Endodermal cell (in vitro differentiated cells): Measurements from ENCODE around the gene CASP10. TPM values are rescaled to one million over a fixed set of nuclear protein-coding genes. Genes with fewer than 3 reads are reported as not detected.

Experiments
- DNase-seq: peaks from one replicate; pipeline ENCODE4 v3.0.0-alpha.2; 2017
- H3K27ac ChIP-seq: 2 replicates; pipeline ENCODE4 v1.5.1; 2013; ENCODE audit warnings: mild to moderate bottlenecking, low read depth, low read length, moderate library complexity
- H3K27me3 ChIP-seq: 2 replicates; pipeline ENCODE4 v1.6.1; 2013; ENCODE audit warnings: mild to moderate bottlenecking, low read length, moderate library complexity; ENCODE audit not compliant: insufficient read depth, control insufficient read depth, poor library complexity, severe bottlenecking
- H3K36me3 ChIP-seq: 2 replicates; pipeline ENCODE4 v1.7.0; 2013; ENCODE audit warnings: mild to moderate bottlenecking, low read length, moderate library complexity; ENCODE audit not compliant: control insufficient read depth, insufficient read depth
- H3K4me1 ChIP-seq: one replicate; pipeline ENCODE4 v1.7.0; 2013; ENCODE audit warnings: low read length; ENCODE audit not compliant: control insufficient read depth, insufficient read depth
- H3K4me3 ChIP-seq: 2 replicates; pipeline ENCODE4 v1.5.1; 2013; ENCODE audit warnings: mild to moderate bottlenecking, low read length, moderate library complexity
- H3K9ac ChIP-seq: 2 replicates; pipeline ENCODE4 v1.6.1; 2013; ENCODE audit warnings: mild to moderate bottlenecking, low read length, moderate library complexity; ENCODE audit not compliant: poor library complexity, severe bottlenecking; ENCODE audit errors: extremely low read depth
- H3K9me3 ChIP-seq: 2 replicates; pipeline ENCODE4 v1.6.1; 2013; ENCODE audit warnings: mild to moderate bottlenecking, low read length, moderate library complexity; ENCODE audit not compliant: control insufficient read depth
- H3K27ac Mint-ChIP-seq: 2 replicates; pipeline ENCODE4 v1.8.0; 2020; ENCODE audit warnings: mixed read lengths
- H3K27me3 Mint-ChIP-seq: 2 replicates; pipeline ENCODE4 v1.8.0; 2021; ENCODE audit warnings: mild to moderate bottlenecking, mixed read lengths; ENCODE audit not compliant: insufficient read depth
- H3K36me3 Mint-ChIP-seq: 2 replicates; pipeline ENCODE4 v1.8.0; 2020; ENCODE audit warnings: low read depth, mixed read lengths
- H3K4me1 Mint-ChIP-seq: 2 replicates; pipeline ENCODE4 v1.8.0; 2020; ENCODE audit warnings: mixed read lengths
- H3K4me3 Mint-ChIP-seq: 2 replicates; pipeline ENCODE4 v1.8.0; 2020; ENCODE audit warnings: mild to moderate bottlenecking, moderate library complexity, mixed read lengths
- H3K9me3 Mint-ChIP-seq: 2 replicates; pipeline ENCODE4 v1.8.0; 2020; ENCODE audit warnings: mild to moderate bottlenecking, mixed read lengths
- WGBS, 2 experiments: methylation state at CpG; one replicate each; pipeline versions ENCODE4 v1.1.5 to v1.1.7; 2013; ENCODE audit warnings: missing lambda C conversion rate in 2 of 2, mixed read lengths in 1 of 2; ENCODE audit not compliant: insufficient coverage in 1 of 2, insufficient read length in 1 of 2; 5-methylcytosine and 5-hydroxymethylcytosine counted together
- total RNA-seq, 2 donors: library from RNA; stranded (reverse); fragmentation: NEBNext Ultra II Directional in 1 of 2; extraction: Animal tissue kit (Norgen Biotek cat#: 25700) in 1 of 2; gene quantifications; 2 replicates in 1 of 2; 3 replicates in 1 of 2; pipeline ENCODE4 v1.2.1, GENCODE V29; 2021
- TF ChIP-seq, protein P1 (sequence below): fragments of 200-600 bp; sonication (generic); conservative IDR thresholded peaks from 2 replicates; pipeline ENCODE4 v1.5.0; 2021; ENCODE audit warnings: antibody characterized with exemption, mild to moderate bottlenecking

The CASP10 gene
- total RNA-seq, 2 donors from 2014 or later = 6.0 to 24.5 TPM

DNA sequence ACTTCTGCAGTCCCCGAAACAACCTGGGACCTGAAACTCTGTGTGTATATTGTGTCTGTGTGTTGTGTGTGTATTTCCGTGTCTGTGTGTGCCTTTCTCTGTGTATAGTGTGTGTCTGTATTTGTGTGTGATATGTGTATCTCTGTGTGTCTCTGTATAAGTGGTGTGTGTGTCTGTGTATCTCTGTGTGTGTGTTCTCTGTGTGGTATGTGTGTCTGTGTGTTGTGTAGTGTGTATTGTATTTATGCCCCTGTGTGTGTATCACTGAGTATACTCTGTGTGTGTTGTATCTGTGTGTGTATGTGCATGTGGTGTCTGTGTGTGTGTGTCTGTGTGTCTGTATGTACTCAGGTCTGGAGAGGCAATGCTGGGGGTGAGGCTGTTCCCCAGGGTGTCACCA is 89.0 kb downstream of the CASP10 start:
- Mint-ChIP-seq H3K4me1 (no peaks in the 10 kb centered on the region), H3K9me3 (no peaks in the 10 kb centered on the region), H3K4me3 (no peak overlapping the region), H3K36me3 (no peaks in the 10 kb centered on the region), H3K27ac (no peak overlapping the region), H3K27me3 (no peaks in the 10 kb centered on the region)
- H3K36me3 ChIP-seq = no peaks in the 10 kb centered on the region
- TF ChIP-seq, protein P1, sequence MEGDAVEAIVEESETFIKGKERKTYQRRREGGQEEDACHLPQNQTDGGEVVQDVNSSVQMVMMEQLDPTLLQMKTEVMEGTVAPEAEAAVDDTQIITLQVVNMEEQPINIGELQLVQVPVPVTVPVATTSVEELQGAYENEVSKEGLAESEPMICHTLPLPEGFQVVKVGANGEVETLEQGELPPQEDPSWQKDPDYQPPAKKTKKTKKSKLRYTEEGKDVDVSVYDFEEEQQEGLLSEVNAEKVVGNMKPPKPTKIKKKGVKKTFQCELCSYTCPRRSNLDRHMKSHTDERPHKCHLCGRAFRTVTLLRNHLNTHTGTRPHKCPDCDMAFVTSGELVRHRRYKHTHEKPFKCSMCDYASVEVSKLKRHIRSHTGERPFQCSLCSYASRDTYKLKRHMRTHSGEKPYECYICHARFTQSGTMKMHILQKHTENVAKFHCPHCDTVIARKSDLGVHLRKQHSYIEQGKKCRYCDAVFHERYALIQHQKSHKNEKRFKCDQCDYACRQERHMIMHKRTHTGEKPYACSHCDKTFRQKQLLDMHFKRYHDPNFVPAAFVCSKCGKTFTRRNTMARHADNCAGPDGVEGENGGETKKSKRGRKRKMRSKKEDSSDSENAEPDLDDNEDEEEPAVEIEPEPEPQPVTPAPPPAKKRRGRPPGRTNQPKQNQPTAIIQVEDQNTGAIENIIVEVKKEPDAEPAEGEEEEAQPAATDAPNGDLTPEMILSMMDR = no peak
- H3K9ac ChIP-seq = no peak overlapping the region
- H3K4me3 ChIP-seq = no peak overlapping the region
- WGBS, 2 experiments = 87 to 100% methylated on average over 1 to 2 of the region's 2 CpGs
- no peaks in the 10 kb centered on the region for H3K9me3 ChIP-seq
- H3K4me1 ChIP-seq = no peaks in the 10 kb centered on the region
- no peaks in the 10 kb centered on the region for H3K27me3 ChIP-seq
- H3K27ac ChIP-seq = no peak overlapping the region
- DNase-seq = no peak

DNA sequence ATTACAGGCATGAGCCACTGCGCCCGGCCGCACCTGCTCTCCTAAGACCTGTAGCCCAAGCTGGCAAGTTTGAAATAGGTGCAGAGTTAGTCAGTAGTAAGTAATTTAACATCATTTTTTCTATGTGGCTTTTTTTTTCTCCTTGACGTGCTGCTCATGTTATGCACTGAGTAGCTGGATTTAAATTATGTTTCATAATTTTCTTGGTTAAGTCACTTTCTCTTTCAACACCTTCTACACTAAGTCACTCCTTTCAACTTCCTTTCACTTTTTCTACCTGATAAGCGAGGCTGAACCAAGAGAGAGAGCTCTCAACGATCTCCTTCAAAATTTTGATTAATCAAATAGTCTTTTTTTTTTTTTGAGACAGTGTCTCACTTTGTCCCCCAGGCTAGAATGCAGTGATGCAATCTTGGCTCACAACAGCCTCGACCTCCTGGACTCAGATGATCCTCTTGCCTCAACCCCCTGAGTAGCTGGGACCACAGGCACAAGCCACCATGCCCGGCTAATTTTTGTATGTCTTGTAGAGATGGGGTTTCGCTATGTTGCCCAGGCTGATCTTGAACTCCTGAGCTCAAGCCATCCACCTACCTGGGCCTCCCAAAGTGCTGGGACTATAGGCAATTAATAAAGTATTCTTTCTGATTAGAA is 90.5 kb downstream of the CASP10 start:
- H3K27ac ChIP-seq = no peak overlapping the region
- Mint-ChIP-seq H3K9me3 (no peaks in the 10 kb centered on the region), H3K4me3 (no peak overlapping the region), H3K4me1 (no peaks in the 10 kb centered on the region), H3K27me3 (no peaks in the 10 kb centered on the region), H3K27ac (no peak overlapping the region), H3K36me3 (peaks cover 3% of the 10 kb centered on the region)
- WGBS, 2 experiments = 82 to 88% methylated on average over 7 to 8 of the region's 9 CpGs
- H3K9me3 ChIP-seq = no peaks in the 10 kb centered on the region
- TF ChIP-seq, protein P1 = no peak
- no peaks in the 10 kb centered on the region for H3K27me3 ChIP-seq
- H3K4me3 ChIP-seq = no peak overlapping the region
- no peak overlapping the region for H3K9ac ChIP-seq
- no peaks in the 10 kb centered on the region for H3K4me1 ChIP-seq
- H3K36me3 ChIP-seq = no peaks in the 10 kb centered on the region
- DNase-seq = no peak

DNA sequence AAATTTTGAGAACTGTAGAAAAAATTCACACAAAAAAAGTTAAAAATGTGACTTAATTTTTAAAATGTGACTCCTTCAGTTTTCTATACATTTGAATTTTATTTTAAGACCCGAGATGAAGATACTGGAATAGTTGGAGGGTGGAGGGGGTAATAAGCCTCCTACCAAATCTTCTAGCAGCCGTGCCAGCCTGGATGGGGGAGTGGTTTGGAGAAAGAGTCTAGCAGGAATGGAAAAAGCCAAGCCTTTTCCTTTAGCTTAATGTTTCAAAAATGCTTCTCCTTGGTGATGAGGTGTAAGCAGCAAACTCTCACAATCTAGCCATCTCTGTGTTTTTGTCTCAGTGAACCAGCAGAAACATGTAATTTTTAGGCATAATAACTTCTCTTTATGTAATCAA is 92.1 kb downstream of the CASP10 start:
- H3K36me3 Mint-ChIP-seq = peaks cover 3% of the 10 kb centered on the region
- H3K4me3 Mint-ChIP-seq = no peak overlapping the region

More for the DNA sequence above, 92.1 kb downstream of the CASP10 start:
- Mint-ChIP-seq H3K27ac (no peak overlapping the region), H3K27me3 (no peaks in the 10 kb centered on the region), H3K9me3 (no peaks in the 10 kb centered on the region), H3K4me1 (no peaks in the 10 kb centered on the region)
- WGBS, 2 experiments = 88% methylated on average over 2 of the region's 2 CpGs; no CpG with 5 or more reads in 1 of the 2 experiments
- no peak overlapping the region for H3K27ac ChIP-seq
- no peak overlapping the region for H3K4me3 ChIP-seq
- no peak overlapping the region for H3K9ac ChIP-seq
- H3K4me1 ChIP-seq = no peaks in the 10 kb centered on the region
- no peaks in the 10 kb centered on the region for H3K27me3 ChIP-seq
- H3K9me3 ChIP-seq = no peaks in the 10 kb centered on the region
- H3K36me3 ChIP-seq = no peaks in the 10 kb centered on the region
- no peak for DNase-seq
- TF ChIP-seq, protein P1 = no peak
